Trophoblast cell (in vitro differentiated cells and primary cell): Measurements from ENCODE around the gene EML4.
"Not testable (repeated sequence)": the region's sequence is repeated elsewhere in the genome, so short reads cannot be mapped to it uniquely, and the experiment has no call there.

Experiments
- DNase-seq, 2 donors: peaks; one replicate each; pipeline ENCODE4 v3.0.0-alpha.2; 2016
- H2AFZ ChIP-seq: 2 replicates; pipeline ENCODE4 v1.6.1; 2013; ENCODE audit warnings: low read length, moderate library complexity, mild to moderate bottlenecking; ENCODE audit not compliant: insufficient read depth, poor library complexity
- H2AK5ac ChIP-seq: 2 replicates; pipeline ENCODE4 v1.6.1; 2013; ENCODE audit warnings: mild to moderate bottlenecking, low read length
- H2BK120ac ChIP-seq: 2 replicates; pipeline ENCODE4 v1.6.1; 2013; ENCODE audit warnings: low read length, mild to moderate bottlenecking, moderate library complexity; ENCODE audit not compliant: insufficient read depth, poor library complexity
- H2BK12ac ChIP-seq: 2 replicates; pipeline ENCODE4 v1.6.1; 2013; ENCODE audit warnings: mild to moderate bottlenecking, low read length, moderate library complexity
- H2BK5ac ChIP-seq: 2 replicates; pipeline ENCODE4 v1.6.1; 2013; ENCODE audit warnings: low read length, low read depth, moderate library complexity, mild to moderate bottlenecking; ENCODE audit not compliant: poor library complexity
- H3K14ac ChIP-seq: 2 replicates; pipeline ENCODE4 v1.6.1; 2013; ENCODE audit warnings: mild to moderate bottlenecking, low read length
- H3K18ac ChIP-seq: 2 replicates; pipeline ENCODE4 v1.6.1; 2013; ENCODE audit warnings: mild to moderate bottlenecking, low read length
- H3K23ac ChIP-seq: 2 replicates; pipeline ENCODE4 v1.6.1; 2013; ENCODE audit warnings: low read length
- H3K27ac ChIP-seq: 2 replicates; pipeline ENCODE4 v1.5.1; 2013; ENCODE audit warnings: low read depth, mild to moderate bottlenecking, inconsistent platforms, low read length, moderate library complexity
- H3K27me3 ChIP-seq: 2 replicates; pipeline ENCODE4 v1.6.1; 2013; ENCODE audit warnings: inconsistent platforms, mild to moderate bottlenecking, low read length, moderate library complexity; ENCODE audit not compliant: insufficient read depth
- H3K36me3 ChIP-seq, 2 experiments: 1 replicate in 1 of 2; 2 replicates in 1 of 2; pipeline ENCODE4 v1.6.1; 2013; ENCODE audit warnings: low read length in 2 of 2, mild to moderate bottlenecking in 2 of 2, moderate library complexity in 1 of 2; ENCODE audit not compliant: insufficient read depth in 2 of 2, control insufficient read depth in 1 of 2
- H3K4ac ChIP-seq: 2 replicates; pipeline ENCODE4 v1.6.1; 2013; ENCODE audit warnings: low read depth, mild to moderate bottlenecking, low read length, moderate library complexity
- H3K4me1 ChIP-seq, 2 experiments: 1 replicate in 1 of 2; 2 replicates in 1 of 2; pipeline ENCODE4 v1.6.1; 2013; ENCODE audit warnings: low read length in 2 of 2, mild to moderate bottlenecking in 2 of 2, moderate library complexity in 1 of 2; ENCODE audit not compliant: insufficient read depth in 2 of 2, control insufficient read depth in 1 of 2
- H3K4me2 ChIP-seq: 2 replicates; pipeline ENCODE4 v1.6.1; 2013; ENCODE audit warnings: inconsistent platforms, mild to moderate bottlenecking, low read length, moderate library complexity
- H3K4me3 ChIP-seq: 2 replicates; pipeline ENCODE4 v1.5.1; 2013; ENCODE audit warnings: mild to moderate bottlenecking, low read depth, low read length, inconsistent platforms
- H3K79me1 ChIP-seq: one replicate; pipeline ENCODE4 v1.6.1; 2013; ENCODE audit warnings: low read length
- H3K79me2 ChIP-seq: 2 replicates; pipeline ENCODE4 v1.6.1; 2013; ENCODE audit warnings: low read length, mild to moderate bottlenecking; ENCODE audit not compliant: control insufficient read depth, insufficient read depth, poor library complexity
- H3K9ac ChIP-seq: 2 replicates; pipeline ENCODE4 v1.6.1; 2013; ENCODE audit warnings: mild to moderate bottlenecking, low read length
- H3K9me3 ChIP-seq: 2 replicates; pipeline ENCODE4 v1.6.1; 2013; ENCODE audit warnings: low read depth, mild to moderate bottlenecking, control low read depth, inconsistent platforms, low read length; ENCODE audit not compliant: insufficient read depth
- H4K12ac ChIP-seq: 2 replicates; pipeline ENCODE4 v1.6.1; 2013; ENCODE audit warnings: low read depth, mild to moderate bottlenecking, low read length, moderate library complexity
- H4K8ac ChIP-seq: 2 replicates; pipeline ENCODE4 v1.6.1; 2013; ENCODE audit warnings: low read depth, mild to moderate bottlenecking, low read length, moderate library complexity
- H4K91ac ChIP-seq: one replicate; pipeline ENCODE4 v1.6.1; 2013; ENCODE audit warnings: low read depth, mild to moderate bottlenecking, low read length, moderate library complexity
- WGBS: extraction: QIAGEN DNeasy Blood & Tissue Kit; methylation state at CpG from one replicate; pipeline ENCODE4 v1.1.7; 2013; ENCODE audit warnings: missing lambda C conversion rate; ENCODE audit not compliant: insufficient read length, insufficient coverage; ENCODE audit errors: extremely low coverage; 5-methylcytosine and 5-hydroxymethylcytosine counted together

Gene EML4

DNA sequence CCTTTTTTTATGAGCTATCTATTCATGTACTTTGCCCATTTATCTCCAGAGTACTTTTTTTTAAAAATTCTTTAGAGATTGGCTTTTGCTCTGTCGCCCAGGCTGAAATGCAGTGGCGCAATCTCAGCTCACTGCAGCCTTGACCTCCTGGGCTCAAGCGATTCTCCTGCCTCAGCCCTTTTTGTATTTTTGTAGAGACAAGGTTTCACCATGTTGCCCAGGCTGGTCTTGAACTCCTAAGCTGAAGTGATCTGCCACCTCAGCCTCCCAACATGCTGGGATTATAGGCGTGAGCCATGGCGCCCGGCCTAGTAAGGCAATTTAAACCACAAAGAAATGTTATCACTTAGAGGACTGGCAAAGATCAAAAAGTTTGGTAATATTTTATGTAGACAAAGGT lies 177.7 kb downstream of the EML4 start:
- not testable (repeated sequence) for H3K27ac ChIP-seq, H3K4me3 ChIP-seq
- no CpG with 5 or more reads among the region's 6 CpGs for WGBS

GRCh38 chr2:42347518-42347917 lies 178.4 kb downstream of the EML4 start:
- H3K18ac ChIP-seq, H2AFZ ChIP-seq, H2AK5ac ChIP-seq, H3K23ac ChIP-seq, H4K12ac ChIP-seq, DNase-seq, H4K8ac ChIP-seq, H2BK12ac ChIP-seq, H3K4ac ChIP-seq, H3K79me2 ChIP-seq, H2BK5ac ChIP-seq, H3K27me3 ChIP-seq, H3K14ac ChIP-seq, H2BK120ac ChIP-seq, H4K91ac ChIP-seq, H3K9me3 ChIP-seq, H3K9ac ChIP-seq, H3K4me3 ChIP-seq, H3K27ac ChIP-seq, H3K4me2 ChIP-seq: not testable (repeated sequence)
- Histone ChIP-seq H3K36me3 (peaks cover 15 to 19% of the 10 kb centered on the region in 2 experiments), H3K79me1 (peaks cover 11% of the 10 kb centered on the region), H3K4me1 (peaks cover 9 to 12% of the 10 kb centered on the region in 2 experiments)
- WGBS = no CpG with 5 or more reads among the region's 12 CpGs

More for the DNA sequence above, 177.7 kb downstream of the EML4 start:
- not testable (repeated sequence) for H3K79me2 ChIP-seq, H4K91ac ChIP-seq, DNase-seq, H3K9ac ChIP-seq, H3K4me2 ChIP-seq, H4K12ac ChIP-seq, H2AFZ ChIP-seq, H2BK120ac ChIP-seq, H3K18ac ChIP-seq, H3K9me3 ChIP-seq, H3K27me3 ChIP-seq, H2BK5ac ChIP-seq, H3K23ac ChIP-seq, H4K8ac ChIP-seq, H3K4ac ChIP-seq, H3K14ac ChIP-seq, H2BK12ac ChIP-seq, H2AK5ac ChIP-seq
- Histone ChIP-seq H3K4me1 (peaks cover 15 to 17% of the 10 kb centered on the region in 2 experiments), H3K36me3 (peaks cover 12 to 17% of the 10 kb centered on the region in 2 experiments), H3K79me1 (peaks cover 15% of the 10 kb centered on the region)

DNA sequence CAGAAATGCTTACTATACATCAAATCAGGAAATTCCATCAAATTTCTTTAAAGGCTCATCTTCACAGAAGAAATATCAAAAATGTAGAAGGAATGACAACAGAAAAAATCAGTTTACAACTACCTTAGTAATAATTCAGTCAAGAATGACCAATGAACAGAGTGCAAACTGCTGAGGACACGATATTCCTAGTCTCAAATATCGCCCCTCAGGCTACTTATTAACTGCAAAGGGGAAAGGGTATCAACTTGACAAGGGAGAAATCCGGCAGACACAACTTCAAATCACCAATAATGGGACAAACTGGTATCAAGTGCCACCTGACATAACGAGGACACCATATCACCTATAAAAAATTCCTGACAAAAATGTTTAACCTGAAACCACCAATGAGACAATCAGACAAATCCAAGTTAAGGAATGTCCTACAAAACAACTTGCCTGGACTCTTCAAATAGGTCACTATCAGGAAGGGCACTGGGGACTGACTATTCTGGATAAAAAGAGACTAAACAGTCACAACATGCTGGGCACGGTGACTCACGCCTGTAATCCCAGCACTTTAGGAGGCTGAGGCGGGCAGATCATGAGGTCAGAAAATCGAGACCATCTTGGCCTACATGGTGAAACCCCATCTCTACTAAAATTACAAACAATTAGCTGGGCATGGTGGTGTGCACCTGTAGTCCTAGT lies 179.1 kb downstream of the EML4 start:
- no peak overlapping the region for H3K9ac ChIP-seq
- H3K36me3 ChIP-seq = peaks cover 15 to 20% of the 10 kb centered on the region in 2 experiments
- no peak overlapping the region for H2BK5ac ChIP-seq
- peaks cover 4% of the 10 kb centered on the region for H3K79me1 ChIP-seq
- H4K91ac ChIP-seq = no peak overlapping the region
- no peak overlapping the region for H2AK5ac ChIP-seq
- H3K79me2 ChIP-seq = no peaks in the 10 kb centered on the region
- WGBS = no CpG with 5 or more reads among the region's 8 CpGs
- no peak overlapping the region for H2BK120ac ChIP-seq
- H3K4me2 ChIP-seq = no peak overlapping the region
- H3K9me3 ChIP-seq = no peaks in the 10 kb centered on the region
- H3K27me3 ChIP-seq = no peaks in the 10 kb centered on the region
- no peak overlapping the region for H2AFZ ChIP-seq
- no peak overlapping the region for H3K23ac ChIP-seq
- no peak overlapping the region for H4K8ac ChIP-seq
- H3K4me1 ChIP-seq = peaks cover 2 to 5% of the 10 kb centered on the region in 2 experiments
- H3K18ac ChIP-seq = no peak overlapping the region
- H4K12ac ChIP-seq = no peak overlapping the region
- H2BK12ac ChIP-seq = no peak overlapping the region
- peak; percentile 11 to 24 for DNase-seq
- H3K27ac ChIP-seq = no peak overlapping the region
- peak overlapping the region; percentile 13 for H3K4ac ChIP-seq
- H3K4me3 ChIP-seq = no peak overlapping the region
- H3K14ac ChIP-seq = no peak overlapping the region

DNA sequence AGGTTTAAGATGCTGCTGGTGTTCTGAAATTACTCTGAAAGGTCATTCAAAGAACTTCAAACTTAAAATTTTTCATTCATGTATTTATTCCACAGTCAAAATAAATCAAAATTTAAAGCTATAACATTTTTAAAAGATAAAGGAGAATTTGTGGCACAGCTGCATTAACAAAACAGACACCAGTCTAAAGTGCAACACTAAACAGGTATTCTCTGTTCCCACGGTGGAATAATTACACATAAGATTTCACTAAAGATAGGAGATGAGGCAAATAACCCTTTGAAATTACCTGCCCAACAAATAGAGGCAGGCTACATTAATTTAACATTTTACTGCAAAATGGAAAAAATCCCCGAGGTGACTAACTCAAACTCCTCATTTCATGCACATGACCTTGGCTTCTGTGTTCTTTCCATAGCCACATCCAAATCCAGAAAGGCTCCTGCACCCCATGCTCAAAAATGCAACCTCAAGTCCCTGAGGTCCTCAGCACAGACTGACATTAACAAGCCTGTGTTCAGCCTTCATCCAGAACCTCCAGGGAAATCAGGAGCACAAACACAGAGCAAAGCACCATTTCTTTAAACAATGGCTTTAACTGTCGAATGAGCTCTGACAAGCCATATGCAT lies 181.4 kb downstream of the EML4 start:
- Histone ChIP-seq H3K79me1 (no peaks in the 10 kb centered on the region), H3K27ac (no peak overlapping the region), H3K79me2 (peaks cover 2% of the 10 kb centered on the region), H3K27me3 (no peaks in the 10 kb centered on the region), H3K9me3 (no peaks in the 10 kb centered on the region), H3K4me2 (no peak overlapping the region), H3K14ac (no peak overlapping the region), H2AK5ac (no peak overlapping the region), H3K4me3 (no peak overlapping the region), H3K18ac (no peak overlapping the region), H3K4me1 (no peaks in the 10 kb centered on the region), H2BK120ac (no peak overlapping the region), H2BK5ac (no peak overlapping the region), H4K8ac (no peak overlapping the region), H3K36me3 (peaks cover 15 to 19% of the 10 kb centered on the region in 2 experiments), H4K91ac (no peak overlapping the region), H4K12ac (no peak overlapping the region), H3K23ac (no peak overlapping the region), H3K4ac (peak overlapping the region; percentile 27), H2BK12ac (no peak overlapping the region), H2AFZ (no peak overlapping the region), H3K9ac (no peak overlapping the region)
- DNase-seq = no peak
- WGBS = no CpG with 5 or more reads among the region's 3 CpGs
